Stimulated activated CD8-positive, alpha-beta memory T cell treated with anti-CD3 and anti-CD28 coated beads, Interleukin-4, amount 100 ng/mL, for 1 hour (primary cell): ENCODE data around the gene NOL11.
"Not testable (repeated sequence)": the region's sequence is repeated elsewhere in the genome, so short reads cannot be mapped to it uniquely, and the experiment has no call there.

Source experiments
- DNase-seq, 2 donors: peaks; one replicate each; pipeline ENCODE4 v3.0.0-alpha.2; 2020; ENCODE audit warnings: low read depth in 2 of 2, low spot score in 1 of 2

NOL11 gene

GRCh38 chr17:67707442-67707841 is 10.3 kb upstream of the NOL11 start:
- no peak for DNase-seq

DNA sequence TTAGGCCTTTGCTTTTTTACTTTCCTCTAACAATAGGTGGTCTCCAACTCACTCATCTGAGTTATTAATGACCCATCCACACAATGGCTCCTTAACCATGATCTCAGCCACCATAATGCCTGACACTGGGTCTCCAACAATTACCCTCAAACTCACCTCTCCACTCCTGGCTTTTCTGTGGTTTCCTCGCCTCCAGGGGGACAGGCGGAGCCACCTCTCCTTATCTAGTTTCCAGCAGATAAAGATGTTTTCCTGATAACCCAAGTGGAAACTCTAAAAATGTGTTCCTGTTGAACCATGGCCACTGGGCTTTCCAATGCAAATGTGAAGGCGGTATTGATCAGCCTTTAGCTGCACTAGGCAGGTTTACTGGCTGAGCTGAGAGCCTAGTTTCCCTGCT is 9.4 kb upstream of the NOL11 start:
- no peak for DNase-seq

- no peak for DNase-seq
Measured at GRCh38 chr17:67711916-67712315, 5.8 kb upstream of the NOL11 start.

DNA sequence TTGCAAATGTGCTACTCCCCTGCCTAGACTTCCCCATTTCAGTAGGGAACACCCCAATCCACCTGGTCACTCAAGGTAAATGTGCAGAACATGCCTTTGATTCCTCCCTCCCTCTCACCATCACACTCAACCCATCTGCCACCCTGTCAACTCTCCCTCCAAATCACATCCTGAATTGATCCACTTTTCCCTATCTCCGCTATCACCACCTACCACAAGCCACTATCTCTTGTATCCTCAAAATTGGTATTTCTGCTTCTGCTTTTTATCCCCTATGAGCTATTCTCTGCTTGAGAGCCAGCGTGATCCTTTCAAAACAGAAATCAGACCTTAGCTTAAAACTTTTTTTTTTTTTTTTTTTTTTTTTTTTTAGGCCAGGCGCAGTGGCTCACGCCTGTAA is 5.4 kb upstream of the NOL11 start:
- no peak for DNase-seq

GRCh38 chr17:67713169-67713568 is 4.6 kb upstream of the NOL11 start:
- DNase-seq: no peak

DNA sequence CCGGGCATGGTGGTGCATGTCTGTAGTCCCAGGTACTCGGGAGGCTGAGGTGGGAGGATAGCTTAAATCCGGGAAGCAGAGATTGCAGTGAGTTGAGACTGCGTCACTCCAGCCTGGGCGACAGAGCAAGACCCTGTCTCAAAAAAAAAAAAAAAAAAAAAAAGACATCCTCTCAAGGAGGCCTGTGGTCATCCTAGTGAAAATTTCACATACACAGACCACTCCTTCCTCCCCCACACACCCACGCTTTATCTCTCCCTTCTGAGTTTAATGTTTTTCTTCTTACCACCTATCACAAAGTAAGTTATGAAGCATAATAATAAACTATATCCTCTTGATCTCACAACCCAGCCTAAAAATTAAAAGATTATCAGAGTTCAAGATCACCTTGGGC is 1.3 kb upstream of the NOL11 start:
- no peak for DNase-seq

GRCh38 chr17:67717192-67717623 is 528 bp upstream of the NOL11 start:
- DNase-seq: no peak

GRCh38 chr17:67718325-67718941 is 697 bp downstream of the NOL11 start:
- peak in 1 of 2 donors; percentile 9 for DNase-seq

- DNase-seq: no peak
Measured at GRCh38 chr17:67725373-67725791, 7.6 kb downstream of the NOL11 start.

GRCh38 chr17:67725807-67726206 is 8.1 kb downstream of the NOL11 start:
- DNase-seq: no peak

DNA sequence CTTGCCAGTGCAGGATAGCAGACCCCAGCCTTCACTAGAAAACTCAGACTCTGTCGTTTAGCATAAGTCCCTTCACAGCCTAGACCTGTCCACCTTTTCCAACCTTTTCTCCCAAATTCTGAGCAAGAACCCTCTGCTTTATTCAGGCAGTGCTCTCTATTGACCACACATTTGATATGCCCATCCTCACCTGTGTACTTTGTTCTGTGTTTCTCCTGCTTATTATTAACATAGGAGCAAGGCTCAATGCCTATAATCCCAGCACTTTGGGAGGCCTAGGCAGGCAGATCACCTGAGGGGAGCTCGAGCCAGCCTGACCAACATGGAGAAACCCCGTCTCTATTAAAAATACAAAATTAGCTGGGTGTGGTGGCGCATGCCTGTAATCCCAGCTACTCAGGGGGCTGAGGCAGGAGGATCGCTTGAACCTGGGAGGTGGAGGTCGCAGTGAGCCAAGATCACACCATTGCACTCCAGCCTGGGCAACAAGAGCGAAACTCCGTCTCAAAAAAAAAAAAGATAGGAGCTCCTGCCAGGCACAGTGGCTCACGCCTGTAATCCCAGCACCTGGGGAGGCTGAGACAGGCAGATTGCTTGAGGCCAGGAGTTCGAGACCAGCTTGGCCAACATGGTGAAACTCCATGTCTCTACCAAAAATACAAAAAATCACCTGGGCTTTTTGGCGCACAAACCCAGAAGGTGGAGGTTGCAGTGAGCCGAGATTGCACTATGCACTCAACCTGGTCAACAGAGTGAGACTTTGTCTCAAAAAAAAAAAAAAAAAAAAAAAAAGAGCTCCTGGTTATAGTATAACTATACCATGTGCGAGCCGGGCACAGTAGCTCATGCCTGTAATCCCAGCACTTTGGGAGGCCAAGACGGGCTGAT is 9.7 kb downstream of the NOL11 start:
- DNase-seq: not testable (repeated sequence)

- DNase-seq: no peak
Measured at GRCh38 chr17:67729903-67730302, 12.2 kb downstream of the NOL11 start.

- no peak for DNase-seq
Measured at GRCh38 chr17:67730731-67731130, 13.0 kb downstream of the NOL11 start.

GRCh38 chr17:67733449-67733848 is 15.7 kb downstream of the NOL11 start:
- no peak for DNase-seq

DNA sequence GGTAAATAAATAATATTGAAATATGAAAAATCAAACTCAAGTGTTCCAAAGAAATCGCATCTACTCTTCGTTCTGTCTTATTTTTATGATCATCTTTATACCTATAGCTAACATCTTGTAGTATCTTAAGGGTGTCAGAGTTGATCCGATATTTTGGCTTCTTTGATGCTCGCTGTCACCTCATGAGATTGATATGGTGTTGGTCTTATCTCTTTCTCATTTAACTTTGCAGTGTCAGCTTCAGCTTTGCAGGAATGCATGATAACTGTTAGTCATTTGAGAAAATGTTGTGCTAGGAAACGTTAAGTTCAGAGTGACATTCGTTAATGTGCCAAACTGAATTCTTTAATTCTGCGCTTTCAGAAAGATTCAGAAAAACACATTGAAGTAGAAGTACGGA is 19.4 kb downstream of the NOL11 start:
- DNase-seq: no peak

GRCh38 chr17:67742025-67742424 is 24.3 kb downstream of the NOL11 start:
- DNase-seq: no peak

DNA sequence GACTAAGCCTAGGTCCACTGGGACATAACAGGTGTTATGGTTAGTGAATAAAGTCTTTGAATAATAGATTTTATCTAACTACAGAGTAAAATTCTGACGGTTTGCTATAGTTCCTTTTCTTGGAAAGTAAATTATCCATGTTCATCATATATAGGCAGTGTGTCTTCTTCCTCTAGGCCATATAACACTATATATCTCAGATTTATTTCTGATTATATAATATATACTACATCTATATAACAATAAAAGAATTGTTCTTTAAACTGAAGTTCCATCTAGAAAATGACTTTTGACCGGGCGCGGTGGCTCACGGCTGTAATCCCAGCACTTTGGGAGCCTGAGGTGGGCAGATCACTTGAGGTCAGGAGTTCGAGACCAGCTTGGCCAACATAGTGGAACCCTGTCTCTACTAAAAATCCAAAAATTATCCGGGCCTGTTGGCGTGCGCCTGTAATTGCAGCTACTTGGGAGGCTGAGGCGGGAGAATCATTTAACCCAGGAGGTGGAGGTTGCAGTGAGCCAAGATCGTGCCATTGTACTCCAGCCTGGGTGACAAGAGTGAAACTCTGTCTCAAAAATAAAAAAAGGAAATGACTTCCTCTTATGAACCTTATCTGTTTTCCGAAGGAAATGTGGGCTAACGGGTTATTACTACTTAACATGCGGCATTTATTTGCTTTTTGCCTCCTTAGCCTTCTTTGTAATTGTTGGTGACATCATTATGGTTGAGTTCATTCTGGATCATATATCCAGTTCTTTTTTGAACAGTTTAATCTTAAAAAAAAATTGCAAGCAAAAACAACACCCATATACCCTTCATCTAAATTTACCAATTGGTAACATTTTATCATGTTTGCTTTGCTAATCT is 29.2 kb downstream of the NOL11 start:
- no peak for DNase-seq

DNA sequence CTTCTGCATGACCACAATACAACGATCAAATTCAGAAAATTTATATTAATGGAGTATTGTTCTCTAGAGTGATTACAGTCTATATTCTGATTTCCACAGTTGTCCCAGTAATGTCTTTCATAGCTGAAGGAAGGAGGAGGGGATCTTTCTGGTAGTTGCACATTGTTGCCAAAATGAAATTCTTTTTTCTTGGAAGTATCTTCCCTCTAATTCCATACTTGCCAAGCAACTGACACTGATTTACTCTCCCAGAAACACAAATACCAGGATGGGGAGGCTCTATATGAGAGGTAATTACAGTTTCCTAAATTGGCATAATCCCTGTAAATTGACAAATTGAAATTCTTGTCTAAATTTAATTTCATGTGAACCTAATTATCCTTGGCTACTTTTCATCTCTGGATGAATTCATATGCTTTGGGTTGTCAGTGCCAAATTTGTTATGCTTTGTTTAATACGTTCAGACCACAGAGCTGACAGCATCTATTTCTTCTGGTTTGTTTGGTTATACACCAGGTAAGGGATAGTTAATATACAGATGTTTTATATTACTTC is 30.0 kb downstream of the NOL11 start:
- no peak for DNase-seq

DNA sequence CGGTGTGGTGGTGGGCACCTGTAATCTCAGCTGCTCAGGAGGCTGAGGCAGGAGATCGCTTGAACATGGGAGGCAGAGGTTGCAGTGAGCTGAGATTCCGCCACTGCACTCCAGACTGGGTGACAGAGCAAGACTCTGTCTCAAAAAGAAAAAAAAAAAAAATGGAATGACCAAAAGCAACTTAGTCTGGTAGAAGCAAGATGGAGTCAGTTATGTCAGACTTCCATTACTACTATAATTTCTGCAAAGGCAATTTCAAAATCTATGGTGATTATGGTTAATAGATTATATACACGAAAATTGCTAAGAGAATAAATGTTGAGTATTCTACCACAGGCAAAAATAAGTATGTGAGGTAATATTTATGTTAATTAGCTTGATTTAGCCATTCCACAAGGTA is 32.3 kb downstream of the NOL11 start:
- DNase-seq: no peak

DNA sequence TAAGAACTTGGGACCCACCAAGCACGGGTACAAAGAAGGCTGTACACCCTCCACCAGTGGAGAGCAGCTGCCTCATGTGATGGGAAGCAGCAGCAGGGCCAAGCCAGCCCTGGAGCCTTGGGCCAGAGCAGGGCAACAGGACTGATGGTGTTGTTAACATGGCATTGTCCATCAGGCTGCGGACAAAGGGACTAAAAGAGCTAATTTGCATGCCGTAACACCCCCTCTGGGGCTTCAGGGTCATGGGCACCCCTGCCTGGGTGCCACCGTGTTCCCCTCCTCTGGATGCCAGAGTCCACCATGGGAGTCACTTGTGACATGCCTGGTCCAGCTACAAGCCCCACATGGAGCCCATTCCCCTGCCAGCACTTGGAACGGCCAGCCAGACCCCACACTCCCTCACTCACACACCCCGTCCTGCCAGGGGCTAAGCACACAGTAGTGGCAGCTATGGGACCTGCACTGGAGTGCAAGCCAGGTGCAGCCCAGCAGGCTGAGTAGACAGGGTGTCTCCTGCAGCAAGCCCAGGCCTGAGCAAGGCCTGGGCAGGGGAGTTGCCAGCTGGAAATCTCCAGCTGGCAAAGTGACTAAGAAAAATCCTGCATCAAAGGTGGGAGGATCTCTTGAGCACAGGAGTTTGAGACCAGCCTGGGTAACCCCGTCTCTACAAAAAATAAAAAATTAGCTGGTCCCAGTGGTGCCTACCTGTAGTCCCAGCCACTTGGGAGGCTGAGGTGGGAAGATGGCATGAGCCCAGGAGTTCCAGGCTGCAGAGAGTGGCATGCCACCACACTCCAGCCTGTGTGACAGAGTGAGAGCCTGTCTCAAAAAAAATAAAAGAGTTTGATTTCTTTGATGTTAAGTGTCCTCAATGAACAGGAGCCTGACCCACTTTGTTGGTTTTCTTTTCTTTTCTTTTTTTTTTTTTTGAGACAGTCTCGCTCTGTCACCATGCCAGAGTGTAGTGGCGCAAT is 33.7 kb downstream of the NOL11 start:
- DNase-seq: no peak
